SW 1271 (cell line): ENCODE measurements around the gene CCL11.

Source experiments
- DNase-seq, 2 experiments: peaks; one replicate each; lab custom pipeline; 2025; lab: John Stamatoyannopoulos, UW

CCL11 gene

DNA sequence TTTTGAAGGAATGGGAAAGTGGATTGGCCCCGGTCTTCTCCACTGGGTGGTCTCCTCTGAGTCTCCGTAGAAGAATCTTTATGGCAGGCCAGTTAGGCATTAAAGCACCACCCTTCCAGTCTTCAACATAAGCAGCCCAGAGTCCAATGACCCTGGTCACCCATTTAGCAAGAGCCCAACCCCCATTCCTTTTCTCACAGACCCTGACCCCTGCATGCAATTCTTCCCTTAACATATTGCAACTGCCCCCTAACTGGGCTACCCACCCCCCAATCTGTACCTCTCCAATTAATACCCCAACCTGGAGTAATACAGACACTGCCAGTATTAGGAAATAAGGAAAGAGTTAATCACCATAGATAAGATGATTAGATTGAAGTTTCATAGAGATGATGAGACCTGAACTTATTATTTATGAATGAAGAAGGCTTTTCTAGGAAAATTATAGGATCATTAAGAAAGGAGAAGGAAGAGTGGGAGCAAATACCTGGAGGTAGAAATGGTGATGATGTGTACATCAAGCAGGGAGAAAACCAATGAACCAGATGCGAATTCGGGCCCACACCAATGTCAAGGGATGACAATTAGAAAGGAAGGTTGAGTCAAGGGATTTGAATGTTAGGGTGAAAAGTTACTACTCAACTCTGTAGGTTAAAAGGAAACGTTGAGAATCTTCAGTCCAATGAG is 28.1 kb upstream of the CCL11 start:
- no peak for DNase-seq

DNA sequence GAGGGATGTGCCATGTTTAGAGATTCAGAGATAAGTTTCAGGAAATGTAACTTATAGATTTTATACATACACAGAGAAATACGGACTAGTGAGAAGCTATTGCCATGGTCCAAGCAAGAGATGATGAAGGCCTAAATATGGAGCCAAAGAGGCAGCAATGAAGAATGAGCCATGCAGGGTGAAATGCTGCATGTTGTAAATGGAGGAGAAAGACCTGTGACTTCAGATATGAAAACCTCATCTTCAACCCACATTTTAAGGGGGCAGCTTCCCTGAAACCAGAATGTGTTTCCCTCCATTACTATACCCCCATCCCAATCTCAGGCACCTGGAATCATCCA is 27.6 kb upstream of the CCL11 start:
- DNase-seq, result no peak

DNA sequence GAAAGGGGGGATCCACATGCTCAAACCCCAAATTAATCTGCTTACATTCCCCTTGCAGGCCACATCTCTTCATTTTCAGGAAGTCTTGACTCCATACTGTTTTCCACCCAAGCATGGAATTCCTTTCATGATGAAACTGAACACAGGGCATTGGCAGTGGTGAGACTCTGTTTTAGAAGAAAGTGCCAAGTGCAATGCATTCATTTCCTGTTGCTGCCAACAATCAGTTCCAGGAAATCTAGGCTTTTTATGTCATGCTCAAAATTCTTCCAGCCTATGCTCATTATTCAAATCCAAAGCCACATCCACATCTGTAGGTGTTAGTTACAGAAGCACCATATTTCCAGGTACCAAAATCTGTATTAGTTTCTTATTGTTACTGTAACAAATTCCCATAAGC is 26.4 kb upstream of the CCL11 start:
- DNase-seq, result no peak

DNA sequence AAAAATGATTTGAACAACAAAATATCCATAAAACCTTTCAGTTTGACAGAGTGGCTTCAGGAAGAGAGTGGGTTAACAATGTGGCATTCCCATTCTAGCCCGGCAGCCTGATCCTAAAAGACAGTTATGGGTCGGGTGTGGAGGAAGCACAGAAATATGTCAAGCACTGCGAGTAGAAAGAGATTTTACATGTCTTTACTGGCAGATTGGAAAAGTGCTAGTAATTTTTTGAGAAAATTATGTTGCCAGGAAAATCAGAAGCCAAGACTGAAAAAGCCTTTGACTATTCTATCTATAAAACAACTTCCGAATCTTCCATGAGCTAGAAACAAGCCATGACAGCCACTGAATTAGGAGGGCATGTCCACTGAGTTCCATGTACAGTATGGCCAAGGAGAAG is 24.7 kb upstream of the CCL11 start:
- DNase-seq, result no peak

DNA sequence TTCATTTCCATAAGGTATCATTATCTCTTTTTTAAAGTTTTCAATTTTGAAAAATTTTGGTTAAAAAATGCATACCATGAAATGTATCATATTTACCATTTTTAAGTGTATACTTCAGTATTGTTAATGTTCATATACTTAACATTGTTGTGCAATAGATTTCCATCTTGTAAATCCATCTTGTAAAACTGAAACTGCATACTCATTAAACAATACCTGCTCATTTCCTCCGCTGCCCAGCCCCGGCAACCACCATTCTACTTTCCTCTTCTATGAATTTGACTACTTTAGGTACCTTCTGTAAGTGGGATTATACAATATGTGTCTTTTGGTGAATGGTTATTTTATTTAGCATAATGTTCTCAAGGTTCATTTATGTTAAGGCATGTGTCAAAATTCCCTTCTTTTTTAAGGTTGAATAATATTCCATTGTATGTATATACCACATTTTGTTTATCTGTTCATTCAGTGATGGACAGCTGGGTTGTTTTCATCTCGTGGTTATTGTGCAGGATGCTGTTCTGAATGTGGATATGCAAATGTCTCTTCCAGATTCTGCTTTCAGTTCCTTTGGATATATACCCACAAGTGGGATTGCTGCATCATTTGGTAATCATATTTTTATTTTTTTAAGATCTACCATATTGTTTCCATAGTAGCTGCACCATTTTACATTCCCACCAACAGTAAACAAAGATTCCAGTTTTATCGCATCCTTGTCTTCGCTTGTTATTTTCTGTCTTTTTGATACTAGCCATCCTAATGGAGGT is 23.8 kb upstream of the CCL11 start:
- DNase-seq, result no peak

DNA sequence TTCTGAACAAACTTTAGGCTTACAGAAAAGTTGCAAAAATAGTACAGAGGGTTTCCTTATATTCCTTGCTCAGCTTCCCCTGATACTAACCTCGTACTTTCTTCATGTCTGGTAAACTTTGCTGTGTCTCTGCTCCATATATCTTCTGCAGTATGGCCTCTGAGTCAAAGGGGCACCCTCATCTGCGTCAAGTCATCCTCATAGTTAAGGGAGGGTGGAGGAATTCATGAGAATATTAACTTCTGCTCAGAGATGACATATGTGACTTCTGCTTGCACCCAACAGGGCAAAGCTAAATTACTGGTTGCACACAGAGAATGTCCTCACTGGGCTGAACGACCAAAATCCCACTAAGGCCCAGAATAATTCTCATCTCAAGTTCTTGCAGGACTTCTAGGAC is 19.8 kb upstream of the CCL11 start:
- no peak for DNase-seq

DNA sequence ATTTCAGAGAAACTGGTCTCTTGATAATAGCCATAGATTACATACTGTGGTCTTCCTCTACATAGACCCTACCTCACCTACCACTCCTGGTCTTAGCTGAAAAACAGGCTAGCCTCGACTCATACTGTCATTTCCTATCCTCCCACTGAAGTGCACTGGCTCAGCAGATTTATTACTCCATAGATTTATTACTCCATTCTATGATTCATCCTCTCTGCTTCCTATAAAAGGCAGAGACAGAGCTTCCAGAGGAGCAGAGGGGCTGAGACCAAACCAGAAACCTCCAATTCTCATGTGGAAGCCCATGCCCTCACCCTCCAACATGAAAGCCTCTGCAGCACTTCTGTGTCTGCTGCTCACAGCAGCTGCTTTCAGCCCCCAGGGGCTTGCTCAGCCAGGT is 15.6 kb upstream of the CCL11 start, which contains the start of gene CCL7:
Gene CCL7, plus strand, starts transcription at position 253 of the 400 bp plus-strand sequence. Its CDS starts 70 bp downstream, at position 323.
- DNase-seq, result no peak

DNA sequence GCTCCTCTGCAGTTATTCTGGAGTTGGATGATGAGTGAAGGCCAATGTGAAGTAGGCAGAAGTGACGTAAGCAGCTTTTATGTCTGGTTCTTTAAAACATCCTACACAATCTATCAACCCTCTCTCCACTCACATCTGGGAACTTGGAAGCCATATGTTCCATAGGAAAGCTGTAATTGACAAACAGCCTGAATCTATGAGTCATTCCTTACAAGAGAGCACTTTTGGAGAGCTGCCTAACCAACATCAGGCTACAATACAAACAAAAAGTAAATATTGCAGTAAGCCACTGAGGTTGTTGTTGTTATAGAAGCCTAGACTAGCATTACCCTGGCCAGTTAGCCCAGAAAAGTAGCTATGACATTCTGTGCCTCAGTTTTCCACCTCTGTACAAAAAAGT is 9.7 kb upstream of the CCL11 start:
- DNase-seq, result peak in 1 of 2 experiments; percentile 47

DNA sequence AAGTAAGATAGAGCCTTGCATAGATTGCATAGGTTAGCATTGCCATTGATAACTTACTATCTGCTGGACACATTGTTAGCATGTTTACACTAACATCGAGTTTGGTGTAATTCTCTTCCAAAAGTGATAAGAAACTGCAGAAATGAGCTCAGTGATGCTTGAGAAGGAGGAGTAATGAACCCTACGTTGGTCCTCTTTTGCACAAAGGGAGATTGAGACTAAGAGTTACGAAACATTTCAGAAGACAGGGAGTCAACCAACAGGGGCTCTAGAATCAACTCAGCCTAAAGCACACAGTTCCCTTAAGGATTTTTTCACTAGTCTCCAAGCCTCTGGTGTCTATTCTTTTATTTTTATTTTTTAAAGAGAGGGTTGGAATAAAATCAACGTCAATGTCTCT is 8.7 kb upstream of the CCL11 start:
- DNase-seq, result no peak

DNA sequence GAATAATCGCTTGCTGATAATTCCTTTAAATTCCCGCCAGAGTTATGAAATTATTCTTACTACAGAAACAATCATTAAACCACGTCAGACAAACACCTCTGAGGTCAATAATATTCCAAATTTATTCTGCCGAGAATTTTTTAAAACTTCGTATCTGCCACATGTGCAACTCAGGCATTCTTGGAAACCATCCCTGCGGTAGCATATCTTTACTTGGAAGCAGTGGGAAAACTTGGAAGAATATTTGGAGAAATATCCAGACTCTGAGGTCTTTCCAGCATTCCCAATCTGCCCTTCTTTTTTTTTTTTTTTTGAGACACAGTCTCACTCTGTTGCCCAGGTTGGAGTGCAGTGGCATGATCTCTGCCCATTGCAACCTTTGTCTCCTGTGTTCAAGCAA is 2.0 kb upstream of the CCL11 start:
- DNase-seq, result no peak

DNA sequence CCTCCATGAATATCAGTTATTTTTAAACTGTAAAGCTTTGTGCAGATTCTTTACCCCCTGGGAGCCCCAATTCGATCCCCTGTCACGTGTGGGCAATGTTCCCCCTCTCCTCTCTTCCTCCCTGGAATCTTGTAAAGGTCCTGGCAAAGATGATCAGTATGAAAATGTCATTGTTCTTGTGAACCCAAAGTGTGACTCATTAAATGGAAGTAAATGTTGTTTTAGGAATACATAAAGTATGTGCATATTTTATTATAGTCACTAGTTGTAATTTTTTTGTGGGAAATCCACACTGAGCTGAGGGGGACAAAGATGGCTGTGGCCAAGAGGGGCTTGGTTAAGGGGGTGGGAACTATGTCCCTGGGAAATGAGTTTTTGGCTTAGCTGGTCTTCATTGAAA is 2.3 kb downstream of the CCL11 start:
- no peak for DNase-seq

DNA sequence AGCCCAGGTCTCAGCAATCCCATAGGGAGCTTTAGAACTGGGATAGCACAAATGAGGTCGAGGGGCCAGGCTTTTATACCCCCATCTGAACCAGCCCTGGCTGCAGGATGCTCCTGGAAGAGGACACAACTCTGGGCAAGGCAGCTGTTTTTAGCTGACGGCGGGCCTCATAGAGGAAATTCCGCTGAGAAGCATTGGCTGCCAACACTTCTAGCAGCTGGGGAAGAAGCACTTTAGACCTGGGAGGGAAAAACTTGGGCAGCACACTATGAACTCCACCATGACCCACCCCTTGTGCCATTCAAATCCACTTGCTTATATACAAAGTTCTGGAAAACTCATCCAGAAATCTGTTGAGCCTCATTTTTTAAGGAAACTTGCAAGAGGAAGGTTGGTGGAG is 5.0 kb downstream of the CCL11 start:
- no peak for DNase-seq

DNA sequence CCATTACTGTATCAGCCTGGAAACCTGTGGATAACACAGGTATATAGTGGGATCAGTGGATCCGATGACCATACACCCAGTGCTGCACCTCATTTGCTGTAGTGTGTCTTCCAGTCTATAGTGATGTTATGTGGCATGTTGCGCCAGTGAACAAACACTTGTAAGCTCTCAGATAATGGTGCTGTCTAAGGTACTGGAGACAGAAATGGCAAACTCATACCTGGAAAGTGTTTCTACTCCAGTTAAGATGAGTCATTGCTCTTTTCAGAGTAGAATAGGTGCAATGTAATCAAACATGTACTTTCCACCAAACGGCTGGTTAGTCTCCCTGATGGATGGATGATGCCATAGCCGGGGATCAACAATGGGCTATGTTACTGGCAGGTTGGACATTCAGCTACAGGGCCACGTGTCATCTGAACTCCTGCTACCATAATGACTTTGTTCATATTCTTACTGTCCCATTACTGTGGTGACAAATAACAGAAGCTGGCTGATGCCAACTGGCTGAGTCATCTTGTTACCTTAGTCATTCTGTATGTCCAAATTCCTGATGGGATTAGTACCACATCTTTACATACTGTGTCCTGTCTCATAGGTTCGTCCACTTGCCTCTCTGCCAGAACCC is 6.3 kb downstream of the CCL11 start:
- no peak for DNase-seq

DNA sequence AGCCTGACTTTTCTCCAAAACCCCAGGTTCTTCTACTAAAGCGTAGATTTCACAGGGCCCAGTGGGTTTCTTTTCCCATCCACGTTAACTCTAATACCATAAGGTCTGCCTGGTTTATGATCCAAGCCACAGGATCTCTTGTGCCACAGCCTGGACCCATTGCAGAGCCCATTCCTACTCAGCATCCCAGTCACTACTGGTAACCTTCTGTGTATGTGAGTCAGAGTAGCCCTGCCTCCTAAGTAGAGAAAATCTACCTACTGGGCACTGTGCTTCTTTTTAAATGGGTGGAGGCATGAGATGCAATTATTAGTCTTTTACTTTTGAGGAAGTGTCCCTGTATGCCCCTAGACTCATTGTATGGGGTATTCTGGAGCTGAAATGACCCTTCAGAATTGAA is 13.5 kb downstream of the CCL11 start:
- no peak for DNase-seq

DNA sequence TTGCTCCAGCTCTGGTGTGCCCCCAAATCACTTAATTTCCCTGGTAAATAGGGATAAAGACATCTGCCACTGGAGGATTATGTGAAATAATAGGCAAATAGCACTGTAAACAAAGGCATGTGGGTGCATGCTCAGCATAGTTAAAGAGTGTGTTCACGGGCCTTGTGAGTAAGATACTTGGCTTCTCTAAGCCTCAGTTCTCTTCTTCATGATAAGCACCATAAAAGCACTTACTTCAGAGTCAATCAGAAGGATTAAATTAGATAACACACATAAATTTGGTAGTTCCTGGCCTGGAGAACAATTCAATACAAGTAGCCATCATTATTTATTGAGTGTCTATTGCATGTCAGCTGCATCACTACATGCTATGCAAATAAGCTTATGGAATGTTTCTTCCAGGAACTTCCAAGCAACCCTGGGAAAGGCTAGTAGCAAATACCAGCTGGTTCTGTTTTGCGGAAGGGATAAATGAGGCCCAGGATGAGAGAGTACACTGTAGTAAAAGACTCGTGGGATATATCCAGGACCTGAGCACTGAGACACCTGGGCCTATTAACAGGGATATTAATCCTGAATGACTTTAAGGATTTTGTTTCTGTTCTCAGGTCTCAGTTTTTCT is 14.5 kb downstream of the CCL11 start:
- no peak for DNase-seq

DNA sequence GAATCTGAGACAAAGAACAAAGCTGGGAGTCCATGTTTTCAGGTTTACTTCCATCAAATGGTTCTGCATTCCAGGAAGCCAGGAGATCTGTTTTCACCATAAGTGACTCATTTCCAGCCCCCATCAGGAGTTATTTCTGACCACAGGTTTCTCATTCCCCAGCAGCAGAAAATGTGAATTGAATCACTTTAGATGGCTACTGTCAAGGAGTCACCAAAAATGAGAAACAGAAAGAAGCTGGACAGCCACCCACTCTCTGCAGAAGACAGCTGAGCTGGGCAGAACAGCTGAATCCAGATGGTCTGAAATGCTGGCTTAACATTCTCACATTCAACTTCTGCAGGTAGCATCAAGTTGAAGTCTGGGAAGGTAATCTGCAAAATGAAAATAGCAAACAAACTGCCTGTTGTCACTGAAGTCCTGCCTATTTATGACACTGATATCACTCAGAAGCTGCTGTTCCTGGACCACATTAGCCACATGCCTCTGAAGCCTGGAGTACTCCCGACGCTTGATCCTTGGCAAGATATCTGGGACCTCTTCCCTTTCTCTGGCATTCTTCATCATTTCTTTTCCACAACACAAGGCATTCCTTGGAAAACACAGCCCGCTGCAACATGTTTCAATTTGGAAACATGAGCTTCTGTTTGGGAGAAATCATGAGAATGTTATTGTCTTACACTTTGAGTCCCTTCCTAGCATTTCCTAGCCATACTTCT is 15.3 kb downstream of the CCL11 start:
- peak in 1 of 2 experiments; percentile 24 for DNase-seq

DNA sequence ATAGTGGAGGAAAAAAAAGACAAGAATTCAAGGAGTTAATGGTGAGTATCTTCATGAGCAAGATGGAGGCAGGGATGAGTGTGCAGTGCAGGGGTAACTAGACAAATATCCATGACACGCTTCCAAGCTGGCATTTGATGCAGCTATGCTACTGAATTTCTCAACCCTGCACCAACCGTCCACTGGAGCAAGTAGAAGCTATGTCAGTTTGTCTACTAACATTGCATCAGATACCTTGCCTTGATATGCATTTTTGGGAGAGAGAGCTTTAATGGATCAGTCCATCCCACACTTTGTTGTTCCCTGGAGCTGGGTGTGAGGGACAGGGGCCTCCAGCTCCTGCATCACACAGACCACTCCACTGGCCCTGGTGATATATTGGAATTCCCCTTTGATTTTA is 16.4 kb downstream of the CCL11 start:
- DNase-seq, result no peak

DNA sequence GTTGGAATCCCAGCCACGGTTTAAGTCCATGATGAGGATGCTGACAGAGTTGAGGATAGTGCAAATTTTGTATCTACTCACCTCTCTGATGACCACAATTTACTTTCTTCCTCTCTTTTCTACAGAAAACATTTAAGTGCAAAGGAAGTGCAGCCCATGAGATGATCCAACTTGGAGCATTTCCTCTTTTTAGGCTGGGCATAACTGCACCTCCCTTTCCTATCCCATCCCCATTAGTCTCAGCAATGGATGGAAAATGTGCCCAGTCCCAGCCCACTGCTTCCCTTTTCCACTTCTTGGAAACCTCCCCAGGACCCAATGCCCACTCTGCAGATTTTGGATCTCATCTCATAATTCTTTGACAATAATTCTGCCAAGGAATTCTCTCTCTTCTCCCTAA is 17.1 kb downstream of the CCL11 start:
- no peak for DNase-seq

DNA sequence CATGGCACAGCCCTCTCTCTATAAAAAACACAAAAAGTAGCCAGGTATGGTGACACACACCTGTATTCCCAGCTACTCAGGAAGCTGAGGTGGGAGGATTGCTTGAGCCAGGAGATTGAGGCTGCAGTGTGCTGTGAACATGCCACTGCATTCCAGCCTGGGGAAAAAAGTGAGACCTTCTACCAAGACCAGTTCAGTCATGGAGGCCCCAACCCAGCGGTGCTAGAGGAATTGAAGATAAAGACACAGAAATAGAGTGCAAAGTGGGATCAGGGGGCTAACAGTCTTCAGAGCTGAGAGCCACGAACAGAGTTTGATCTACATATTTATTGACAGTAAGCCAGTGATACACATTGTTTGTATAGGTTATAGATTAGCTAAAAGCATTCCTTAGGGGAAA is 18.1 kb downstream of the CCL11 start:
- DNase-seq, result no peak

DNA sequence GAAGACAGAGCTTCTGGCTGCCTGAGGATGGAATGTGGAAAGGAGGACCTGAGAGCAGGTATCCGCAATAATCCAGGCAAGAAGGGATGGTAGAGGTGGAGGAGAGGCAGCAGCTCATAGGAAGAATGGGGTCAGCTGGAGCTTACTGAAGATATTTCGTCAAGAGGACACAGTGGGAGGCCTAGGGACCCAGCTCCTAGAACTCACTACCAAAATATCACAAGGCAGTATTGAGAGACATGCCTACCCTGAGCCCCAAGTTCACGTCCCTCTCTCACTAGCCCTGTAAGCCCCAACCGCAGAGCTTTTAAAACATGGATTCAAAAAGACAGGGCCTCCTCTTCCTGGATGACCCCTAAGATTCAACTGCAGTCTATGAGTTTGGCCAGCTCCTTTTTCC is 19.5 kb downstream of the CCL11 start:
- DNase-seq, result no peak

DNA sequence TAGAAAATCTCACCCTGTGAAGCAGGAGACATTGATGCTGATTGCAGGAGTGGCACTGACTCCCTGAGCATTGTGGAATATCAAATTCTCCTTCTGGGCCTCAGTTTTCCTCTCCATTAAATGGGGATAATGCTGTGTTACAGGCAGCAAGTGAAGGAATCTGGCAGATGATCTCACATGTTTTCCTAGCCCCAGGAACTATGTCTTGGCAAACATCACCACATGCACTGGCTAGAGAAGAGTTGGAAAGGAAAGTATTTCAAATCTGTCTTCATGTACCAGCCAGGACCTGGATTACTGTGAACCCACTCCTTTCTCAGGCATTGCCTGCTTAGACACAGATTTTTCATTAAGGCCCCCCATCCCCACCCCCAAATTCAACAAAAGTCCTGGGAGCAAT is 20.1 kb downstream of the CCL11 start:
- DNase-seq, result no peak

DNA sequence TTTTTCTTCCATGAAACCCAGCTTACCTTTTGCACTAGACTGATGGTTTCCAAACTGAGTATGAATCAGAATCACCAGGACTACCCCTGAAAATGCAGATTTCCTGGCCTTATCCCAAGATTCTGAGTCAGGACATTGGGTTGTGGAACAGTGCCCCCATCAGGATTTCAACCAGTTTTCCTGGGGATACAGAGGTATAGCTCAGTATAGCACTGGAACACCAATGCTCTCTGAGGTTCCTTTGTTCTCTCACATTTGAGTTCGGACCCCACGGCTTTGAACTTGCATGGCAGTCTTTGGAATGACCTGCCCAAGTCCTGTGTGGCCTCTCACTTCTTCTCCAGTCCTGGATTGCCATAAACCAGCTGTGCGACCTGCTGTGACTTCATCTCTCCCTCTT is 20.9 kb downstream of the CCL11 start:
- DNase-seq, result peak in 1 of 2 experiments; percentile 8
